Daoy (cell line): Measurements from ENCODE around the gene PSENEN. TPM values are rescaled to one million over a fixed set of nuclear protein-coding genes. Genes with fewer than 3 reads are reported as not detected.

Experiments
- DNase-seq: peaks from one replicate; pipeline ENCODE4 v3.0.0-alpha.2; 2015; ENCODE audit warnings: low read depth
- total RNA-seq: library from RNA; depleted of rRNA; stranded (reverse); fragments of >200 nt; shearing (Covaris generic); gene quantifications from 2 replicates; pipeline ENCODE4 v1.2.3, GENCODE V29; 2014; rRNA removed

The PSENEN gene
- 52.4 and 63.9 TPM in 2 replicates for total RNA-seq

- peak; percentile 99 for DNase-seq
These were observed at the start of gene PSENEN, which contains the start of gene U2AF1L4 for GRCh38 chr19:35745328-35746086. Gene PSENEN (plus strand): TSS chr19:35745651. CDS start chr19:35745931, 280 bp downstream. Gene U2AF1L4 (minus strand): TSS chr19:35745418. CDS start chr19:35745391, 27 bp downstream.

GRCh38 chr19:35695895-35696422 lies 49.5 kb upstream of the PSENEN start:
- no peak for DNase-seq

- DNase-seq, result no peak
These were observed 48.6 kb upstream of the PSENEN start for GRCh38 chr19:35696835-35697234.

GRCh38 chr19:35702223-35703012 lies 43.0 kb upstream of the PSENEN start:
- peak; percentile 99 for DNase-seq

- DNase-seq, result no peak
These were observed 42.1 kb upstream of the PSENEN start for GRCh38 chr19:35703343-35703742.

GRCh38 chr19:35704218-35704617 lies 41.2 kb upstream of the PSENEN start, which contains the start of gene ZBTB32:
Gene ZBTB32 (plus strand): TSS chr19:35704558. CDS start chr19:35714627, 10,069 bp downstream.
- peak; percentile 71 for DNase-seq

- no peak for DNase-seq
These were observed 37.1 kb upstream of the PSENEN start for GRCh38 chr19:35708391-35708790.

GRCh38 chr19:35710784-35711723 lies 34.4 kb upstream of the PSENEN start:
- peak; percentile 35 for DNase-seq

- DNase-seq, result no peak
These were observed 32.6 kb upstream of the PSENEN start for GRCh38 chr19:35712567-35713505.

- DNase-seq, result no peak
These were observed 32.0 kb upstream of the PSENEN start for GRCh38 chr19:35713506-35713850.

- no peak for DNase-seq
These were observed 31.5 kb upstream of the PSENEN start for GRCh38 chr19:35713904-35714495.

- DNase-seq, result no peak
These were observed 30.7 kb upstream of the PSENEN start for GRCh38 chr19:35714601-35715354.

GRCh38 chr19:35715355-35715809 lies 30.1 kb upstream of the PSENEN start:
- no peak for DNase-seq

- peak; percentile 67 for DNase-seq
These were observed 29.3 kb upstream of the PSENEN start for GRCh38 chr19:35715981-35716800.

GRCh38 chr19:35716801-35717664 lies 28.4 kb upstream of the PSENEN start:
- DNase-seq, result peak; percentile 97

- DNase-seq, result no peak
These were observed 27.6 kb upstream of the PSENEN start, which contains the start of gene KMT2B for GRCh38 chr19:35717665-35718344. Gene KMT2B (plus strand): TSS chr19:35718003. CDS start chr19:35718019, 16 bp downstream.
